Measurements from ENCODE around the gene KCNQ1.

KCNQ1 gene

GRCh38 chr11:2453436-2453835 is 8.6 kb downstream of the KCNQ1 start:
- H3K36me3 ChIP-seq (ENCODE audit: insufficient read depth, low read length), result no peaks in the 10 kb centered on the region

GRCh38 chr11:2458321-2458720 is 13.5 kb downstream of the KCNQ1 start:
- no peaks in the 10 kb centered on the region for H3K36me3 ChIP-seq (ENCODE audit: insufficient read depth, low read length)
- H3K4me1 ChIP-seq (ENCODE audit: insufficient read depth, low read length, severe bottlenecking), result no peaks in the 10 kb centered on the region
- H3K27ac ChIP-seq (ENCODE audit: low read depth, low read length, poor library complexity, severe bottlenecking), result no peak overlapping the region
- TF ChIP-seq EZH2 (IDR thresholded peaks at IDR 0.05; ENCODE audit: borderline replicate concordance, low read length) (no peak), CTCF (IDR thresholded peaks at IDR 0.05; ENCODE audit: low read length) (no peak)
- no peaks in the 10 kb centered on the region for H4K20me1 ChIP-seq (ENCODE audit: insufficient read depth, low read length)
- H3F3A ChIP-seq (ENCODE audit: insufficient read depth, low read length), result no peaks in the 10 kb centered on the region
- H2AFZ ChIP-seq (ENCODE audit: low read length), result no peak overlapping the region
- H3K9me2 ChIP-seq (ENCODE audit: low read depth, low read length), result no peaks in the 10 kb centered on the region
- H3K9me3 ChIP-seq (ENCODE audit: low read length), result no peaks in the 10 kb centered on the region
- H3K4me3 ChIP-seq (ENCODE audit: low read depth, low read length, poor library complexity, severe bottlenecking), result no peak overlapping the region
- no peak overlapping the region for H3K4me2 ChIP-seq (ENCODE audit: low read length)
- no peaks in the 10 kb centered on the region for H3K79me2 ChIP-seq (ENCODE audit: insufficient read depth, low read length)
- no peak overlapping the region for H3K9ac ChIP-seq (ENCODE audit: low read length)
- H3K27me3 ChIP-seq (ENCODE audit: insufficient read depth, low read length), result 0 out of 2 replicates have a peak, but pooled peaks cover 3% of the 10 kb centered on the region

More at GRCh38 chr11:2453436-2453835, 8.6 kb downstream of the KCNQ1 start:
- H3K9me3 ChIP-seq (ENCODE audit: low read length), result no peaks in the 10 kb centered on the region
- no peaks in the 10 kb centered on the region for H3K9me2 ChIP-seq (ENCODE audit: low read depth, low read length)
- H3K27me3 ChIP-seq (ENCODE audit: insufficient read depth, low read length), result no peaks in the 10 kb centered on the region
- H3K4me2 ChIP-seq (ENCODE audit: low read length), result no peak overlapping the region
- no peak for TF ChIP-seq EZH2 (IDR thresholded peaks at IDR 0.05; ENCODE audit: borderline replicate concordance, low read length)
- no peak for TF ChIP-seq CTCF (IDR thresholded peaks at IDR 0.05; ENCODE audit: low read length)
- no peaks in the 10 kb centered on the region for H4K20me1 ChIP-seq (ENCODE audit: insufficient read depth, low read length)
- no peak overlapping the region for H3K9ac ChIP-seq (ENCODE audit: low read length)
- no peak overlapping the region for H3K27ac ChIP-seq (ENCODE audit: low read depth, low read length, poor library complexity, severe bottlenecking)
- no peak overlapping the region for H2AFZ ChIP-seq (ENCODE audit: low read length)
- H3K79me2 ChIP-seq (ENCODE audit: insufficient read depth, low read length), result no peaks in the 10 kb centered on the region
- H3F3A ChIP-seq (ENCODE audit: insufficient read depth, low read length), result no peaks in the 10 kb centered on the region
- no peak overlapping the region for H3K4me3 ChIP-seq (ENCODE audit: low read depth, low read length, poor library complexity, severe bottlenecking)
- no peaks in the 10 kb centered on the region for H3K4me1 ChIP-seq (ENCODE audit: insufficient read depth, low read length, severe bottlenecking)

- Histone ChIP-seq H3K27me3 (ENCODE audit: insufficient read depth, low read length) (0 out of 2 replicates have a peak, but pooled peaks cover 3% of the 10 kb centered on the region), H3K9me2 (ENCODE audit: low read depth, low read length) (no peaks in the 10 kb centered on the region), H3F3A (ENCODE audit: insufficient read depth, low read length) (no peaks in the 10 kb centered on the region), H3K9ac (ENCODE audit: low read length) (no peak overlapping the region), H3K36me3 (ENCODE audit: insufficient read depth, low read length) (no peaks in the 10 kb centered on the region), H3K4me2 (ENCODE audit: low read length) (no peak overlapping the region), H3K9me3 (ENCODE audit: low read length) (no peaks in the 10 kb centered on the region), H4K20me1 (ENCODE audit: insufficient read depth, low read length) (no peaks in the 10 kb centered on the region), H3K79me2 (ENCODE audit: insufficient read depth, low read length) (no peaks in the 10 kb centered on the region), H2AFZ (ENCODE audit: low read length) (no peak overlapping the region), H3K4me3 (ENCODE audit: low read depth, low read length, poor library complexity, severe bottlenecking) (no peak overlapping the region), H3K4me1 (ENCODE audit: insufficient read depth, low read length, severe bottlenecking) (no peaks in the 10 kb centered on the region), H3K27ac (ENCODE audit: low read depth, low read length, poor library complexity, severe bottlenecking) (no peak overlapping the region)
- no peak for TF ChIP-seq EZH2 (IDR thresholded peaks at IDR 0.05; ENCODE audit: borderline replicate concordance, low read length)
- no peak for TF ChIP-seq CTCF (IDR thresholded peaks at IDR 0.05; ENCODE audit: low read length)
These were observed 14.4 kb downstream of the KCNQ1 start for GRCh38 chr11:2459016-2459725.
